Lower leg skin (tissue), 3 donors: Measurements from ENCODE around the gene NTN4.

Experiments
- CTCF ChIP-seq, 3 donors: fragments of 450-650 bp; IDR thresholded peaks; one replicate each; pipeline ENCODE4 v1.5.1; 2016; ENCODE audit warnings: antibody characterized with exemption in 3 of 3, mild to moderate bottlenecking in 3 of 3, moderate library complexity in 2 of 3
- POLR2A ChIP-seq, 2 donors: fragments of 450-650 bp; IDR thresholded peaks; one replicate each; pipeline ENCODE4 v1.6.1; 2016 to 2017; ENCODE audit warnings: antibody characterized with exemption in 2 of 2, mild to moderate bottlenecking in 1 of 2, moderate library complexity in 1 of 2

DNA sequence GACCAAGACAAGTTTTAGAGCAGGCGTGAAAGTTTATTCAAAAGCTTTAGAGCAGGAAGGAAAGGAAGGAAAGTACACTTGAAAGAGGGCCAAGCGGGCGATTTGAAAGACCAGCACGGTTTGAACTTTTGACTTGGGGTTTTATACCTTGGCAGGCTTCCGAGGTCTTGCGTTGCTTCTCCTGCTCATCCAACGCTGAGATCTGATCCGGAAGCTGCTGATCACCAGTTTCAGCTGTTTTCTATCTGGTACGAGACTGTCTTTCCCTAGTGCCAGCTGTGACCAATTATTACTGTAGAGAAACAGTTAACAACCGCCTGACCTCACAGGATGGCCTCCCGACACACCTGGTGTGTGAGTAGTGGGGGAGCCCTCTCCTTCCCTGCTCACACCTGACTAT is 47.6 kb upstream of the NTN4 start:
- TF ChIP-seq POLR2A (IDR thresholded peaks at IDR 0.05) (no peak), CTCF (IDR thresholded peaks at IDR 0.05) (no peak)
